HG03342 (cell line): Measurements from ENCODE around the gene TRIM24.
"Not testable (repeated sequence)": the region's sequence is repeated elsewhere in the genome, so short reads cannot be mapped to it uniquely, and the experiment has no call there.

Source experiments
- ATAC-seq: cut with Tn5 transposase; IDR thresholded peaks from one replicate; pipeline ENCODE4 v1.9.1; 2021; ENCODE audit warnings: mild to moderate bottlenecking, moderate library complexity; ENCODE audit not compliant: unreplicated experiment

TRIM24 gene

GRCh38 chr7:138460176-138460648 is at the start of gene TRIM24:
TSS of gene TRIM24 (plus strand) at chr7:138460259. CDS start at chr7:138460549, 290 bp downstream.
- ATAC-seq = peak; percentile 66

DNA sequence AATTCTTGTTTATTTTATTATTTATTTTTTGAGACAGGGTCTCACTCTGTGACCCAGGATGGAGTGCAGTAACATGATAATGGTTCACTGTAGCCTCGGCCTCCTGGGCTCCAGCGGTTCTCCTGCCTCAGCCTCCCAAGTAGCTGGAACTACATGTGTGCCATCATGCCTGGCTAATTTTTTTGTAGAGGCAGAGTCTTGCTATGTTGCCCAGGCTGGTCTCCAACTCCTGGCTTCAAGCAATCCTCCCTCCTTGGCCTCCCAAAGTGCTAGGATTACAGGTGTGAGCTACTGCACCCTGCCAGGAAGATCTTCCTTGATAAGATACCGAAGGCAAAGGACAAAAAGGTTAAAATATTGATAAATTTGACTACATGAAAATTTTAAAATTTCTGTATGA is 48.0 kb upstream of the TRIM24 start:
- not testable (repeated sequence) for ATAC-seq

DNA sequence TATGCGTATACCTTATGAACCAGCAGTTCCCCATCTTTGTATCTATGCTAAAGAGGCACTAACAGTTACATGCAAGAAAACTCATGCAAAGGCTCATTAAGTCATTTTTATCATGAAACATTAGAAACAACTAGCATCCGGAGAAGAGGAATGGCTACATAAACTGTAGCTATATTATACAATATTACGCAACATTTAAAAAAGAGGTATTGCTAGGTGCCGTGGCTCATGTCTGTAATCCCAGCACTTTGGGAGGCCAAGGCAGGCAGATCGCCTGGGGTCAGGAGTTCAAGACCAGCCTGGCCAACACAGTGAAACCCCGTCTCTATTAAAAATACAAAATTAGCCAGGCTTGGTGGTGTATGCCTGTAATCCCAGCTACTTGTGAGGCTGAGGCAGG is 47.1 kb upstream of the TRIM24 start:
- ATAC-seq = not testable (repeated sequence)

DNA sequence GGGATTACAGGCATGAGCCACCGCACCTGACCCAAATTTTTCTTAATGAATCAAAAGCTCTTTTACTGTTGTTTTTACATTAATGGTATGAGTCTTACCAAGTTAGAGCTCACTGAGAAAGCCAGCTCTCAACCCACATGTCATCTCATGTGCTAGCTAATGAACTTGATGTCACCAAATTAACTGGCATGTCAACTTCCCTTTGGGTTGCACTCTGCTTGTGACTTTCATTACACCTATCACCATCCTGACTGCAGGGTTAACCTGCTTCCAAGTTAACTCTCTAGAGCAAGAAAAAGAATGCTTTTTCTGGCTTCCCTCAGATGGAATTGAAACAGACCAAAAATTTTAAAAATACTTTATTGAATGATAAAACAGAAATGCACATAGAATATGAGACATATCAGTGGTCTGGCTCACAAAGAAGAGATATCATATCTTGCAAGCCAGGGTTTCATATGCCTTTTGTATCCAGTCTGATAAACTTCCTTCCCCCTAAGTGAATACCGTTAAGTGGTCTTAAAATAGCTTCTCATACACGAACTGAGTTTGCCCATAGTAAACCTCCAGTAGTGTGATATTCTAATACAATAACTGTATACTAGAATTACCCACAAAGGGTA is 42.9 kb upstream of the TRIM24 start:
- no peak for ATAC-seq

DNA sequence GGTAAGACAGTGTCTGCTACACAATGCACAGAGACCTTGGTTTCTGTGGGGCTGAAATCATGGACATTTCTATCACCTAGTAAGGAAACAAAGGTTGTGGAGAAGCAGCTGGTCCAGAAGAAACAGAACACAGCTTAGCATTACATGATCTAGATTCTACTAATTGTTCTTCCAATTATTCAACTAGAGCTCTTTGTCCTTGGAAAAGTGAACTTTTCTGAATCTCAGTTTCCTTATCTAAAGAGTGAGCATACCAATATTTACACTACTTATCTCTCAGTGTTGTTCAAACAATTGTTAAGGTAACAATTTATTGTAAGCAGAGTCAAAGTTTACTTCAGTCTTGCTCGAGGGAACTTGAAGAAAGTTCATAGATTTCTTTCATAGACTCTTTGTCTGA is 42.3 kb upstream of the TRIM24 start:
- ATAC-seq = no peak

DNA sequence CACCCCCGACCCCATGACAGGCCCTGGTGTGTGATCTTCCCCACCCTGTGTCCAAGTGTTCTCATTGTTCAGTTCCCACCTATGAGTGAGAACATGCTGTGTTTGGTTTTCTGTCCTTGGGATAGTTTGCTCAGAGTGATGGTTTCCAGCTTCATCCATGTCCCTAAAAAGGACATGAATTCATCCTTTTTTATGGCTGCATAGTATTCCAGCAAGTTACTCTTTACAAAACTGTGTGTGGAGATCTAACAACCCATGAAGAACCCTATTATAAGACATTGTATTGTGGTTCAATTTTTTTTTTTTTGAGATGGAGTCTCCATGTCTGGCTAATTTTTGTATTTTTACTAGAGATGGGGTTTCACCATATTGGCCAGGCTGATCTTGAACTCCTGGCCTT is 41.7 kb upstream of the TRIM24 start:
- not testable (repeated sequence) for ATAC-seq

- no peak for ATAC-seq
These were observed 35.0 kb upstream of the TRIM24 start for GRCh38 chr7:138425026-138425425.

GRCh38 chr7:138429577-138430250 is 30.3 kb upstream of the TRIM24 start:
- no peak for ATAC-seq

DNA sequence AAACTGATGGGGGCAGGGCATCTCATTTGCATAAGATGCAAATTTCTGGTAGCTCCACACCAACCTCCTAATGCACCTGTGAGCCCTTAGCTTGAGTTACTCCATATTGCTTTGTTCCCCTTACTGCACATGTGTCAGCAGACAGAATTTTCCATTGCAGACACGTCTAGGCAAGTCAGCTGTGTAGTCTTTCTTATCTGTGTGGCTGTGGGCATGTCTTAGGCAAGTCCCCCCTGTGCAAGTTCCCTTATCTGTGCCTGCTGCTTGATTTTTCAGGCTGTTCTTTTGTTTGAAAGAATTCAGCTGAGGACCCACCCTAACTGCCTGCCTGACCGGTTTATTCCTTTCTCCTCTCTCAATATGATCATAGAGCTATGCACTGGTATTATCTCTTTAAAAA is 28.5 kb upstream of the TRIM24 start:
- no peak for ATAC-seq

- ATAC-seq = no peak
These were observed 26.2 kb upstream of the TRIM24 start for GRCh38 chr7:138433583-138434443.

DNA sequence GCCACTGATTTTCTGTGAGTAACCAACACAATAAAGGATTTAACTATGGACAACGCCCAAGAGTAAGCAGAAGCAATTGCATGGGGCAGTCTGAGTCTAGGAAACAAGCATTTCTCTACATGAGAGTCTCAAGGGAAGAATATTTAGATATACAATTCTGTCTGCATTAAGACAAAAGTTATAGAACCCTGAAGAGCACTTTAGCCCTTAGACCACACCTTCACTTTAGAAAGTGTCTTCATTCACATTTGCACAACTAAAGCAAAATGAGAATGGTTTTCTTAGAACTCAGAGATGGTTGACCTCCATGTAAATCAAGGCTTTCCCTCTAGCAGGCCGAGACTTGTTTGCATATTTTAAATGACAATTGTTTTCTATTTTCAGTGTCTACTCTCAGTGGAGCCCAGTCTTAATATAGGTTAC is 25.5 kb upstream of the TRIM24 start:
- no peak for ATAC-seq

- ATAC-seq = no peak
These were observed 24.7 kb upstream of the TRIM24 start for GRCh38 chr7:138435231-138435919.

DNA sequence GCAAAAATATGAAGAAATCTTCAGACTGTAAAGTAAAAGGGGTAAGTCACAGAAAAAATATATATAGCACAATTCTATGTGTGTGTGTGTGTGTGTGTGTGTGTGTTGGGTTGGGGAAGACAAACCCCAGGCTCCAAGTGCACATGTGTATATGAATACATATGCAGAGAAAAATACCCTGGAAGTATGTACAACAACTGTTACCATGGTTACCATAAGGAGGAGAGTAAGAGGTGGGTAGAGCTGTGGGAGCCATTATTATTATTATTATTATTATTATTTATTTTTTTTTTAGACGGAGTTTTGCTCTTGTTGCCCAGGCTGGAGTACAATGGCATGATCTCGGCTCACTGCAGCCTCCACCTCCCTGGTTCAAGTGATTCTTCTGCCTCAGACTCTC is 23.7 kb upstream of the TRIM24 start:
- ATAC-seq = no peak

DNA sequence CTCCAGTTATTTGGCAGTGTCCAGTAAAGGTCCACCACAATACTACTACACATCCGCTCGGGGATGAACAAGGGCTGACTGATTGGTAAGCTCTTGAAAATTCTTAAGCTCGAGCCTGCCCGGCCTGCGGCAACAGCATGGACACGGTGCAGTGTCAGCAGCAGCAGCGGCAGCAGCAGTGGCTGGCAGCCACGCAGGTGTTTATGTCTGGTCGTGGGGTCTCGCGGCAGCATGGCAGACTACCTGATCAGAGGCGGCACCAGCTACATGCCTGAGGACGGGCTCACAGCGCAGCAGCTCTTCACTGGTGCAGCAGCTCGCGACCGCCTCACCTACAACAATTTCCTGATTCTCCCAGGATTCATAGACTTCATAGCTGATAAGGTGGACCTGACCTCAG is 19.6 kb upstream of the TRIM24 start:
- ATAC-seq = no peak

- ATAC-seq = no peak
These were observed 17.2 kb upstream of the TRIM24 start for GRCh38 chr7:138442822-138443221.

- ATAC-seq = no peak
These were observed 10.5 kb upstream of the TRIM24 start for GRCh38 chr7:138449580-138449979.

GRCh38 chr7:138455609-138456008 is 4.5 kb upstream of the TRIM24 start:
- no peak for ATAC-seq

- ATAC-seq = no peak
These were observed 3.8 kb upstream of the TRIM24 start for GRCh38 chr7:138456220-138456619.

DNA sequence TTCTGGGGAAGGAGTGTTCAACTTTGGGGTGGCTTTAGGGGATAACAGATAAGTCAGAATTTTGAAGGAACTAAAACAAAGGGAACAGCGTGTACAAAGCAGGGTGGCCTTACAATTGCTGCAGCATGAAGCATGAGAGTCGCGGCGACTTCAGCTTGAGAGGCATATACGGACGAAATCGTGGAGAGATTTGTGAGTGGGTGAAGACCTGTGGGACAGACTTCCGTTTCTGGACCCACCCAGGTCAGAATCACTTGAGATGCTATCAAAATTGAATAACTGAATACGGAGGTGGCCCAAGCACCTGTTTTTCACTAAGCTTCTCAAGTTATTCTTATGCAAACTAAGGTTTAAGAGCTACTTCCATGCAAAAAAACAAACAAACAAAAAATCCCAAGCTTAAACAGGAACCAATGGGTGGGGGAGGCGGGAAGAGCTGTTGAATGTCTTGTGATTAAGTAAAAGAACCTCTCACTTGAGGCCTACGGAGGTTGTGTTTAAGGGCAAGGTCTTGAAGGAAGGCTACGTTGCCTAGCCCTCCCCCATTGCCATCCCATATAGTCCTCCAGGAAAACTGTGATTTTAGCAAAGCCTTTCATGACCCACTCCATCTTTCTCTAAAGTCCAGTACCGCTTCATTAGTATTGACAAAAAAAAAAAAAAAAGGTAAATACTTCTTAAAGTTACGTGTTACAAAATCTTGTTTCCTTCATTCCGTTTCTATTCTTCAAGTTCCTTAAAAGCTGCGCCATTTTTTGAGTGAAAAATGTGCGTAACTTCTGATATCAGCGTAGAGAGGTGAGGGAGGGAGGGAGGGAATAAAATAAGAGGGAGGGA is 1.3 kb upstream of the TRIM24 start:
- no peak for ATAC-seq
